Dendritic cell treated with granulocyte-macrophage colony-stimulating factor and Interleukin-4, amounts not matched to agents 40 ng/mL and 50 ng/mL, for 4 days (primary cell): ENCODE results near the gene ZFHX3.

ENCODE experiments used
- H3K27ac Mint-ChIP-seq: one replicate; pipeline ENCODE4 v1.8.0; 2022; ENCODE audit warnings: mild to moderate bottlenecking, mixed read lengths
- H3K27me3 Mint-ChIP-seq: one replicate; pipeline ENCODE4 v1.8.0; 2022; ENCODE audit warnings: mild to moderate bottlenecking, mixed read lengths
- H3K36me3 Mint-ChIP-seq: one replicate; pipeline ENCODE4 v1.8.0; 2022; ENCODE audit warnings: low read depth, mixed read lengths
- H3K4me1 Mint-ChIP-seq: one replicate; pipeline ENCODE4 v1.8.0; 2022; ENCODE audit warnings: low read depth, mixed read lengths
- H3K4me3 Mint-ChIP-seq: one replicate; pipeline ENCODE4 v1.8.0; 2022; ENCODE audit warnings: mild to moderate bottlenecking, moderate library complexity, mixed read lengths
- H3K9me3 Mint-ChIP-seq: one replicate; pipeline ENCODE4 v1.8.0; 2022; ENCODE audit warnings: mixed read lengths
- intact Hi-C: fragments of 100-400 bp; cut with micrococcal nuclease; formaldehyde crosslinking; loops from one replicate; pipeline ENCODE4 v1.15.0; 2022

ZFHX3 gene

GRCh38 chr16:72897707-72898106 lies 150.2 kb downstream of the ZFHX3 start:
- Mint-ChIP-seq H3K36me3 (peaks cover 45% of the 10 kb centered on the region), H3K27me3 (no peaks in the 10 kb centered on the region), H3K27ac (no peak overlapping the region), H3K9me3 (no peaks in the 10 kb centered on the region), H3K4me1 (peaks cover 18% of the 10 kb centered on the region), H3K4me3 (no peak overlapping the region)
- intact Hi-C loops, result no loop called here

- no peaks in the 10 kb centered on the region for H3K27me3 Mint-ChIP-seq
- peaks cover 21% of the 10 kb centered on the region for H3K4me1 Mint-ChIP-seq
- H3K4me3 Mint-ChIP-seq, result no peak overlapping the region
- intact Hi-C loops, result no loop called here
- H3K9me3 Mint-ChIP-seq, result peaks cover 4% of the 10 kb centered on the region
- H3K36me3 Mint-ChIP-seq, result peaks cover 45% of the 10 kb centered on the region
- no peak overlapping the region for H3K27ac Mint-ChIP-seq
Observed at GRCh38 chr16:72896485-72897118, 151.3 kb downstream of the ZFHX3 start.

GRCh38 chr16:72895951-72896350 lies 152.0 kb downstream of the ZFHX3 start:
- H3K4me1 Mint-ChIP-seq, result peaks cover 21% of the 10 kb centered on the region
- H3K27ac Mint-ChIP-seq, result no peak overlapping the region
- no peaks in the 10 kb centered on the region for H3K27me3 Mint-ChIP-seq
- intact Hi-C loops, result no loop called here
- H3K9me3 Mint-ChIP-seq, result peaks cover 11% of the 10 kb centered on the region
- peaks cover 45% of the 10 kb centered on the region for H3K36me3 Mint-ChIP-seq
- no peak overlapping the region for H3K4me3 Mint-ChIP-seq

GRCh38 chr16:72894293-72895151 lies 153.4 kb downstream of the ZFHX3 start:
- Mint-ChIP-seq H3K36me3 (peaks cover 53% of the 10 kb centered on the region), H3K27me3 (no peaks in the 10 kb centered on the region), H3K27ac (no peak overlapping the region), H3K4me3 (no peak overlapping the region), H3K4me1 (peaks cover 21% of the 10 kb centered on the region), H3K9me3 (peaks cover 25% of the 10 kb centered on the region)
- intact Hi-C loops, result no loop called here

GRCh38 chr16:72891291-72892227 lies 156.4 kb downstream of the ZFHX3 start:
- Mint-ChIP-seq H3K9me3 (peaks cover 25% of the 10 kb centered on the region), H3K27ac (no peak overlapping the region), H3K4me3 (no peak overlapping the region), H3K27me3 (no peaks in the 10 kb centered on the region), H3K4me1 (peaks cover 13% of the 10 kb centered on the region), H3K36me3 (peaks cover 78% of the 10 kb centered on the region)
- intact Hi-C loops, result no loop called here

- intact Hi-C loops, result no loop called here
- H3K9me3 Mint-ChIP-seq, result peaks cover 25% of the 10 kb centered on the region
- peaks cover 79% of the 10 kb centered on the region for H3K36me3 Mint-ChIP-seq
- no peak overlapping the region for H3K27ac Mint-ChIP-seq
- H3K27me3 Mint-ChIP-seq, result no peaks in the 10 kb centered on the region
- H3K4me1 Mint-ChIP-seq, result peaks cover 8% of the 10 kb centered on the region
- no peak overlapping the region for H3K4me3 Mint-ChIP-seq
Observed at GRCh38 chr16:72890587-72890986, 157.3 kb downstream of the ZFHX3 start.

GRCh38 chr16:72889616-72890582 lies 158.0 kb downstream of the ZFHX3 start:
- H3K4me3 Mint-ChIP-seq, result no peak overlapping the region
- intact Hi-C loops, result no loop called here
- peaks cover 79% of the 10 kb centered on the region for H3K36me3 Mint-ChIP-seq
- H3K27ac Mint-ChIP-seq, result no peak overlapping the region
- peaks cover 25% of the 10 kb centered on the region for H3K9me3 Mint-ChIP-seq
- peaks cover 7% of the 10 kb centered on the region for H3K4me1 Mint-ChIP-seq
- no peaks in the 10 kb centered on the region for H3K27me3 Mint-ChIP-seq

GRCh38 chr16:72887537-72887936 lies 160.4 kb downstream of the ZFHX3 start:
- no peaks in the 10 kb centered on the region for H3K27me3 Mint-ChIP-seq
- H3K4me3 Mint-ChIP-seq, result no peak overlapping the region
- H3K27ac Mint-ChIP-seq, result no peak overlapping the region
- peaks cover 25% of the 10 kb centered on the region for H3K9me3 Mint-ChIP-seq
- intact Hi-C loops, result no loop called here
- H3K4me1 Mint-ChIP-seq, result peaks cover 4% of the 10 kb centered on the region
- H3K36me3 Mint-ChIP-seq, result peaks cover 90% of the 10 kb centered on the region

- peaks cover 93% of the 10 kb centered on the region for H3K36me3 Mint-ChIP-seq
Observed at GRCh38 chr16:72886346-72886974, 161.5 kb downstream of the ZFHX3 start.

GRCh38 chr16:72884573-72884972 lies 163.4 kb downstream of the ZFHX3 start:
- Mint-ChIP-seq H3K27ac (no peak overlapping the region), H3K9me3 (peaks cover under 1% of the 10 kb centered on the region), H3K36me3 (peaks cover 83% of the 10 kb centered on the region)

More at GRCh38 chr16:72886346-72886974, 161.5 kb downstream of the ZFHX3 start:
- H3K4me1 Mint-ChIP-seq, result no peaks in the 10 kb centered on the region
- no peaks in the 10 kb centered on the region for H3K27me3 Mint-ChIP-seq
- intact Hi-C loops, result no loop called here
- H3K4me3 Mint-ChIP-seq, result no peak overlapping the region
- peaks cover 19% of the 10 kb centered on the region for H3K9me3 Mint-ChIP-seq
- no peak overlapping the region for H3K27ac Mint-ChIP-seq

GRCh38 chr16:72884037-72884436 lies 163.9 kb downstream of the ZFHX3 start:
- intact Hi-C loops, result no loop called here
- Mint-ChIP-seq H3K27ac (no peak overlapping the region), H3K4me3 (no peak overlapping the region)

More at GRCh38 chr16:72884573-72884972, 163.4 kb downstream of the ZFHX3 start:
- H3K27me3 Mint-ChIP-seq, result no peaks in the 10 kb centered on the region
- intact Hi-C loops, result no loop called here
- H3K4me1 Mint-ChIP-seq, result no peaks in the 10 kb centered on the region
- H3K4me3 Mint-ChIP-seq, result no peak overlapping the region

GRCh38 chr16:72879846-72880245 lies 168.1 kb downstream of the ZFHX3 start:
- H3K4me3 Mint-ChIP-seq, result no peak overlapping the region
- H3K4me1 Mint-ChIP-seq, result peaks cover 31% of the 10 kb centered on the region
- H3K27ac Mint-ChIP-seq, result no peak overlapping the region
- H3K9me3 Mint-ChIP-seq, result no peaks in the 10 kb centered on the region
- H3K36me3 Mint-ChIP-seq, result peaks cover 64% of the 10 kb centered on the region
- H3K27me3 Mint-ChIP-seq, result no peaks in the 10 kb centered on the region
- intact Hi-C loops, result no loop called here

More at GRCh38 chr16:72884037-72884436, 163.9 kb downstream of the ZFHX3 start:
- Mint-ChIP-seq H3K9me3 (no peaks in the 10 kb centered on the region), H3K4me1 (no peaks in the 10 kb centered on the region), H3K27me3 (no peaks in the 10 kb centered on the region), H3K36me3 (peaks cover 83% of the 10 kb centered on the region)
